Fibroblast of pulmonary artery (primary cell): Measurements from ENCODE around the gene MIA2.
A peak's percentile ranks its signal among the peaks of the same experiment; 100 is the strongest.

Experiments used
- DNase-seq: peaks from one replicate; pipeline ENCODE4 v3.0.0-alpha.2; 2010; ENCODE audit warnings: low read depth
- H3K4me3 ChIP-seq: replicated peaks from 2 replicates; pipeline ENCODE4 v1.5.1; 2011; ENCODE audit warnings: low read depth, mild to moderate bottlenecking, control low read depth, low read length, moderate library complexity
- CTCF ChIP-seq: IDR thresholded peaks from 2 replicates; pipeline ENCODE4 v1.5.1; 2011; ENCODE audit warnings: mild to moderate bottlenecking, control low read depth, low read length, inconsistent platforms; ENCODE audit errors: missing control alignments

The MIA2 gene

DNA sequence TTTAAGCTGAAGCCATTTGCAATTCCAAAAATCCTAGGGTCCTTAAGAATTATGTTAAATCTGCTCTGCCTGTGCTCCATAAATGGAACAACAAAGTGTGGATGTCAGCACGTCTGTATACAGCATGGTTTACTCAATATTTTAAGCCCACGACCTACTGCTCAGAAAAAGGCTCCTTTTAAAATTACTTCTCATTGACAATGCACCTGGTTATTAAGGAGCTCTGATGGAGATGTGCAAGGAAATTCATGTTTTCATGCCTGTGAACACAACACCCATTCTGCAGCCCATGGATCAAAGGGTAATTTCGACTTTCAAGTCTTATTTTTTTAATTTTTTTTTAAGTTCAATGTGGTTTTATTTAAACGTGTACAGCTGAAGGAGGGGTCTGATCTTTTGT lies 150.5 kb downstream of the MIA2 start:
- TF ChIP-seq CTCF = no peak
- no peak overlapping the region for H3K4me3 ChIP-seq
- DNase-seq = no peak

DNA sequence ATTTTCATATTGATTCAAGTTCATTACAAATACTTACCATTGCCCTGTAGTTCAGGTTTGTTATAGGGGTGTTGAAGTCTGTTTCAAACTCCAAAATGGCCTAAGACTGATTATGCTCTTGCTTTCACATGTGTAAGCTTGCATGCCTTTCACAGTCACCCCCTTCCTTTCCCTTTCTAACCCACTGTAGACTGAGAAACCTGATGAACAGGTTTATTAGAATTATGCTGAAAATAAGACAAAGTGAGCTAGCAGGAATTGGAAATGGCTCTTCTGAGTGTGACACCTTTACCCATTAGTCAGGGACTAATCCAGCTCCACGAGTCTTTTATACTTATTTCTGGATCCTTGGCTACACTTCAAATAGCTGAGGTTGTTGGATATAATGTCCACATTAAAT lies 159.6 kb downstream of the MIA2 start:
- DNase-seq = no peak
- no peak for TF ChIP-seq CTCF
- H3K4me3 ChIP-seq = no peak overlapping the region

GRCh38 chr14:39395555-39396254 lies 162.0 kb downstream of the MIA2 start:
- TF ChIP-seq CTCF = no peak
- DNase-seq = no peak
- H3K4me3 ChIP-seq = no peak overlapping the region

- peak; percentile 53 for DNase-seq
- TF ChIP-seq CTCF = no peak
- no peak overlapping the region for H3K4me3 ChIP-seq
These were observed 162.7 kb downstream of the MIA2 start for GRCh38 chr14:39396448-39396847.

DNA sequence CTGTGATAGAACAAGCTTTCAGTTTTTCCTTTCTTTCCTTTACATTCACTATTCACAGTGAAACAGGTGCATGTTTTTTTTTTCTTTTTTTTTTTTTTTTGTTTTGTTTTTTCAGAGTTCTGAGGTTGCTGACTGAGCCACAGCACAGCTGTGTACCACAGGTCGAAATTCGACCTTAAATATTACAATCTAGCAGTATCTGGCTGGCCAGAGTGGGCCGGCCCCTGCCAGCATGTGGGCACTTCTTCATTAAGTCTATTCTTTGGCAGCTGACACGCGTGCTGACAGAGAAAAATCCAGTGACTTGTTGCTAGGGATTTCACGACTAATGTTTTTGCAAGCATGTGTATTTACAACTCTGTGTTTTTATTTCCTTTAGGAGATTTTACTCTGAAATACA lies 164.7 kb downstream of the MIA2 start:
- TF ChIP-seq CTCF = no peak
- no peak overlapping the region for H3K4me3 ChIP-seq
- no peak for DNase-seq

- no peak overlapping the region for H3K4me3 ChIP-seq
- no peak for TF ChIP-seq CTCF
- no peak for DNase-seq
These were observed 172.8 kb downstream of the MIA2 start for GRCh38 chr14:39406560-39406959.

- no peak for TF ChIP-seq CTCF
- no peak for DNase-seq
- no peak overlapping the region for H3K4me3 ChIP-seq
These were observed 182.4 kb downstream of the MIA2 start for GRCh38 chr14:39416072-39416471.
